Kidney (tissue), 14 donors: ENCODE results near the gene FKBP4. TPM values are rescaled to one million over a fixed set of nuclear protein-coding genes. Genes with fewer than 3 reads are reported as not detected.
A peak's percentile ranks its signal among the peaks of the same experiment; 100 is the strongest.

Experiments
- DNase-seq, 5 donors: peaks; one replicate each; pipeline ENCODE4 v3.0.0-alpha.2; 2013 to 2020
- FAIRE-seq: peaks from 2 replicates; lab custom pipeline; 2012; peaks lifted over from hg19 to GRCh38; lab: Jason Lieb, UNC
- H3K27ac ChIP-seq, 2 donors: one replicate each; pipeline ENCODE4 v1.7.0; 2013; ENCODE audit warnings: low read depth in 2 of 2, low read length in 2 of 2, inconsistent platforms in 1 of 2
- H3K27me3 ChIP-seq: one replicate; pipeline ENCODE4 v1.7.1; 2013; ENCODE audit warnings: low read length, inconsistent platforms; ENCODE audit not compliant: control insufficient read depth, insufficient read depth
- H3K36me3 ChIP-seq, 3 donors: one replicate each; pipeline versions ENCODE4 v1.7.0 to v1.7.1; 2013; ENCODE audit warnings: low read length in 3 of 3, control low read depth in 1 of 3, inconsistent platforms in 1 of 3; ENCODE audit not compliant: insufficient read depth in 3 of 3, control insufficient read depth in 2 of 3
- H3K4me1 ChIP-seq, 3 donors: one replicate each; pipeline versions ENCODE4 v1.7.0 to v1.7.1; 2013; ENCODE audit warnings: low read length in 3 of 3, inconsistent platforms in 1 of 3, low read depth in 1 of 3; ENCODE audit not compliant: control insufficient read depth in 2 of 3, insufficient read depth in 2 of 3
- H3K4me3 ChIP-seq, 3 donors: one replicate each; pipeline versions ENCODE4 v1.7.0 to v1.8.1; 2013; ENCODE audit warnings: low read length in 3 of 3, control low read depth in 1 of 3, inconsistent platforms in 1 of 3
- H3K9ac ChIP-seq, 3 donors: one replicate each; pipeline versions ENCODE4 v1.7.0 to v1.7.1; 2013; ENCODE audit warnings: low read length in 3 of 3, control low read depth in 1 of 3, inconsistent platforms in 1 of 3
- H3K9me3 ChIP-seq, 3 donors: one replicate each; pipeline versions ENCODE4 v1.7.0 to v1.7.1; 2013; ENCODE audit warnings: low read length in 3 of 3, control low read depth in 1 of 3, inconsistent platforms in 1 of 3; ENCODE audit not compliant: control insufficient read depth in 2 of 3, insufficient read depth in 1 of 3
- CTCF ChIP-seq: IDR thresholded peaks from 3 replicates; pipeline ENCODE4 v1.5.1; 2012; ENCODE audit warnings: mild to moderate bottlenecking, moderate library complexity, borderline replicate concordance; ENCODE audit not compliant: insufficient read depth; ENCODE audit errors: extremely low read depth
- intact Hi-C: fragments of 100-400 bp; cut with DNase I; formaldehyde crosslinking; loops from one replicate; pipeline ENCODE4 v1.11.1; 2022
- polyA plus RNA-seq: library from polyadenylated mRNA; stranded (reverse); fragments of 350-450 nt; fragmentation: Illumina TruSeq; extraction: RNeasy Lipid Tissue Mini Kit (QIAGEN cat#74804); gene quantifications from one replicate; pipeline ENCODE4 v1.2.3, GENCODE V29; 2014; ENCODE audit warnings: low read depth, low replicate concordance; ENCODE audit not compliant: insufficient read depth
- total RNA-seq: library from RNA; stranded (reverse); fragmentation: NEBNext Ultra II Directional; extraction: Animal tissue kit (Norgen Biotek cat#: 25700); gene quantifications from one replicate; pipeline ENCODE4 v1.2.1, GENCODE V29; 2021
- donor health status: control.
- donor health status: control.
- donor health status: control.
- donor health status: control.
- donor health status: control.
- donor health status: DM: yes; HTN: yes; CAD: no.
- donor health status: Normal renal cell carcinoma (clear cell type).

Gene FKBP4
- total and polyA plus RNA-seq, 2 donors from 2014 or later = 70.2 to 114 TPM

- TF ChIP-seq CTCF = no peak
- peak; percentile 81 to 94 (median 93) for DNase-seq
- H3K4me1 ChIP-seq = peaks cover 0 to 6% (median 3%) of the 10 kb centered on the region in 3 donors
- intact Hi-C loops = no loop called here
- FAIRE-seq = no peak
- peak within 1 kb of the TSS in 2 of 3 donors; percentile 28 to 38 for H3K4me3 ChIP-seq
- H3K9ac ChIP-seq = peak within 1 kb of the TSS in 1 of 3 donors; percentile 40
- H3K27me3 ChIP-seq = no peaks in the 10 kb centered on the region
- H3K27ac ChIP-seq = peak within 1 kb of the TSS; percentile 39 to 54
- H3K9me3 ChIP-seq = no peaks in the 10 kb centered on the region
- peaks cover 0 to 5% (median 5%) of the 10 kb centered on the region in 3 donors for H3K36me3 ChIP-seq
These were observed 40.1 kb downstream of the FKBP4 start, which contains the start of gene NRIP2 for GRCh38 chr12:2834581-2835491. NRIP2 (minus strand) TSS chr12:2835035; CDS start chr12:2834983, 52 bp downstream.

GRCh38 chr12:2835691-2836403 is 41.1 kb downstream of the FKBP4 start:
- intact Hi-C loops = no loop called here
- H3K9ac ChIP-seq = no peak overlapping the region
- no peaks in the 10 kb centered on the region for H3K9me3 ChIP-seq
- FAIRE-seq (no peak), DNase-seq (no peak)
- no peak overlapping the region for H3K27ac ChIP-seq
- H3K4me1 ChIP-seq = peaks cover 0 to 6% (median 3%) of the 10 kb centered on the region in 3 donors
- TF ChIP-seq CTCF = no peak
- no peaks in the 10 kb centered on the region for H3K27me3 ChIP-seq
- peaks cover 0 to 5% (median 0%) of the 10 kb centered on the region in 3 donors for H3K36me3 ChIP-seq
- H3K4me3 ChIP-seq = no peak overlapping the region

- DNase-seq (no peak), FAIRE-seq (no peak)
- Histone ChIP-seq H3K9ac (no peak overlapping the region), H3K4me3 (no peak overlapping the region), H3K9me3 (no peaks in the 10 kb centered on the region), H3K27me3 (no peaks in the 10 kb centered on the region), H3K36me3 (peaks cover 0 to 5% (median 0%) of the 10 kb centered on the region in 3 donors), H3K4me1 (peaks cover 0 to 6% (median 3%) of the 10 kb centered on the region in 3 donors), H3K27ac (no peak overlapping the region)
- no peak for TF ChIP-seq CTCF
- intact Hi-C loops = no loop called here
These were observed 41.8 kb downstream of the FKBP4 start for GRCh38 chr12:2836574-2836973.
